ENCODE measurements around the gene SLC7A4.

The SLC7A4 gene

DNA sequence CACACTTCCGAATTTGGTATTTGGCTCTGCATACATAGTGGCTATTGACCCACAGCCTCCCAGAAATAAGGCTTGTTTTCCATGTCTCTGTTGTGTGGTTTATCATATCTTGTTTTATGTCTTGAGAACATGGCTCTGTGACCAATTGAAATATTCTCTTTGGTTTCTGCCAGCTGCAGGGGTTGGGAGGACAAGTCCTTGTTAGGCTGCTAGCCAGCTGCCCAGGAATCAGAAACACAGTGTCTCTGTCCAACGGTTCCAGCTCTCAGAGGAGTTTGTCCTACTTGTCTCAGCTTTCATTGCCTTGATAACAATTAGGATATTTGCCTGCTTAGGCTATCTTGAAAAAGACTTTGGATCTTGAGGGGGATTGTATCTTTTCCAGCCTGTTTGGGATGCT is 6.0 kb upstream of the SLC7A4 start:
- no peak for DNase-seq

DNA sequence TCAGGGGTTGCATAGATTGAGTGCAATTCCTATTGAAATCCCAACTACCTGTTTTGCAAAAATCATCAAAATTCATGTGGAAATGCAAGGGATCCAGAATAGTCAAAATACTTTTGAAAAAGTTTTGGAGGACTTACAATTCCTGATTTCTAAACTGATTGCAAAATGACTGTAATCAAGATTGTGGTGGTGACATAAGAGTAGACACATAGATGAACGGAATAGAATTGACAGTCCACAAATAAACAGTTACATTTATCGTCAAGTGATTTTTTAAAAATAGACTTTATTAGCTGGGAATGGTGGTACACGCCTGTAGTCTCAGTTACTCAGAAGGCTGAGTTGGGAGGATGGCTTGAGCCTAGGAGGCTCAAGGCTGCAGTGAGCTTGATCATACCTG is 2.6 kb upstream of the SLC7A4 start:
- DNase-seq, result no peak

DNA sequence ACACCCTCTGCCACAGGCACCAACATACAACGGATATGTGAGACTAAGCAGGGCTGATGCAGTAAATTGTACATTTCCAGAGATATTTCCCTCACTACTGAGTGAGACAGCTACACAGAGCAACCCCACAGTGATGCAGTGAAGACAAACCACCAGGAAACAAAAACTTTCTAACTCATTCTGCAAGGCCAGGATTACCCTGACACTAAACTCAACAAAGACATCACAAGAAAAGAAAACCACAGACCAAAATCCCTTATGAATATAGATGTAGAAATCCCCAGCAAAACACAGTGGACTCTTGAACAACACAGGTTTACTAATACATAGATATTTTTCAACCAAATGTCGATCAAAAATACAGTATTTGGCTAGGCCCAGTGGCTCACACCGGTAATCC is 1.5 kb upstream of the SLC7A4 start:
- no peak for DNase-seq

DNA sequence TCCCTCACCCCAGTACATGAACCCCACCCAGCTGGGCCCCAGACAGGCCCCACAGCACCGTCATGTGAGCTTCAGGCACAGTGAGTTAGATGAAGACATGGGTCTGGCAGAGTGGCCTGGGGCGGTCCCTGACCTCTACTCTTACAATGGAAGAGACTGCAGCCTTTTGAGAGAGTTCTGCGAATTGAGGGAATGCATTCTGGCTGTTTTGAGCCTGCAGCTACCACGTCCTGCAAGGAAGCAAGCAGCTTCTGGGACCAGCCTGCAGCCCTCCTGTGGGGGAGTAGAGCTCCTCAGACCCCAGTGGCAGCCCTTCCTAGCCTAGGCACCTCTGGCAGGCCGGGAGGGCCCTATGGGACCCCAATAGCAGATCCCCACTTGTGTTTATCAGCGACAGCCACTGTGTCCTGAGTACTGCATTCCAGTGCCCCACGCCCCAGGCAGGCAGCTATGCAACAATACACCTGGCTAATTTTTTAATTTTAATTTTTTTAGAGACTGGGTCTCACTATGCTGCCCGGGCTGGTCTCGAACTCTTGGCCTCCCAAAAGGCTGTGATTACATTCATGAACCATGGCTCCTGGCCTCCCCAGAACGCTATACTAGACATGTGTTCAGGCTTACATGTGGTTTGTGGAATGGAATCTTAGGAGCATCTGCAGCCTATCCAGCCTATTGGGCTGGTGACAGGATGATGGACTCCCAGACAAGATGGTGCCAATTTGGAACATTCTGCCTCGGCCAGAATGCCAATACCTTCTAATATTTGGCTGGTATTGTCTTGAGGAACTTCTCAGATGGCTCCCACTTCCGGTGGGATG is 717 bp upstream of the SLC7A4 start:
- DNase-seq, result no peak

DNA sequence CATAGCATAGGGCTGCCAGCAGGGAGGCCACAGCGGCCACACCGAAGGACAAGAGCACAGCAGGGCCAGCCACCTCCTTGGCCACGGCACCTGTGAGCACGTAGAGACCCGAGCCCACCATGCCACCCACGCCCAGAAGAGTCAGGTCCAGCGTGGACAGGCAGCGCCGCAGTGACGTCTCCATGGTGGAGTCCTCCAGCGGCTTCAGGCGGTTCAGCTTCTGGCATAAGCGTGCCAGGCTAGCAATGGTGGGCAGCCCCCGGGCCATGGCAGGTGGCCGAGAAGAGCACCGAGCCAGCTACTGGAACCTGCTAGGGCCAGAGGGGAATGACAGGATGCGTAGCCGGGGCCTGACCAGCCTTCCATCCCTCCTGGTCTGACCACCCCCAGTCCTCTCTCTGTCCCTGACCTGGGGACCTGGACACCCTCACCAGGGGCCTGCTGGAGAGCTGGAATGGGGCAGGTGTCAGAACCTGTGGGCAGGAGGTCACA is 770 bp downstream of the SLC7A4 start:
- no peak for DNase-seq

DNA sequence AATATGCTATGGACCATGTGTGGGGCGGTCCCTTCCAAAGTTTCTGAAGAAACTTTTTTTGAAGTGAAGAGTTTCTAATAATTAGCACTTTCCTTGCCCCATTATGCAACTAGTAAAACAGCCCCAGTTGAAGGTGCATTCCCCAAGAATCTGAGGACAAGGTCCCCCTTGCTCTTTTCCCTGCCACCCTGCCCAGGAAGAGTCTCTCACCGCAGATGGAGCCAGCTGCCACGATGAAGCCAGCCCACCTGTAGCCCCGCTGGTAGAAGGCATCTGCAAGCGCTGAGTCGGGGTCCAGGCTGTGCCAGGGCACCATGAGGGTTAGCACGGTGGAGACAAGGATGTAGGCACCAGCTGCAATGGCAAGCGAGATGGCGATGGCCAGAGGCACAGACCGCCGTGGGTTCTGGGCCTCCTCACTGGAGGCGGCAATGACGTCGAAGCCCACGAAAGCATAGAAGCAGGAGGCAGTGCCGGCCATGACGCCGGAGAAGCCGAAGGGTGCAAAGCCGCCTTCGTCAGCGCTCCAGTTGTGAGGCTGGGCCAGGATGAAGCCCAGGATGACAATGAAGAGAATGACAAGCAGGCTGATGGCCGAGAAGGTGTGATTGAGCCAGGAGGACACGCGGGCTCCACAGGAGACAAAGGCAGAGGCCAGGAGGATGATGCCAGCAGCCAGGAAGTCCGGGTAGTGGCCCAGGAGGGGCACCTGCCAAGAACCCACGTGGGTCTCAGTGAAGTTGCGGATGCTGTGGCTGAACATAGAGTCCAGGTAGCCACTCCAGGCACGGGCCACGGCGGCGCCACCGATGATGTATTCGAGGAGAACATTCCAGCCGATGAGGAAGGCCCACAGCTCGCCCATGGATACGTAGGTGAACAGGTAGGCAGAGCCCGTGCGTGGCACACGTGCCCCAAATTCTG is 1.5 kb downstream of the SLC7A4 start:
- no peak for DNase-seq

DNA sequence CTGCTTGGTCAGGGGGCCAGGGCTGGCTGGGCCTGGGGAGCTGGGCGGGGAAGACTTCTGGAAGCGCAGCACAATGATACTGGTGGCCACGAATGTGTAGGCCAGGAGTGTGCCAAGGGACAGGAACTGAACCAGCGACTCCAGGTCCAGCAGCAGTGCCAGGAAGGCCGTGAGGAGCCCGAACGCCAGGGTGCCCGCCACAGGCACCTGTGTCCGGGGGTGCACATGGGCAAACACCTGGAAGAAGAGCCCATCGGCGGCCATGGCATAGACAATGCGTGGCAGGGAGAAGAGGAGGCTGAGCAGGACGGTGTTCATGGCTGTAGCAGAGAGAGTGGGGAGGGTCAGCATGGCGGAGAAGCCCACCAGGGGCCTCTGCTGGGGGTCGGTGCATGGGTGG is 2.3 kb downstream of the SLC7A4 start:
- no peak for DNase-seq

DNA sequence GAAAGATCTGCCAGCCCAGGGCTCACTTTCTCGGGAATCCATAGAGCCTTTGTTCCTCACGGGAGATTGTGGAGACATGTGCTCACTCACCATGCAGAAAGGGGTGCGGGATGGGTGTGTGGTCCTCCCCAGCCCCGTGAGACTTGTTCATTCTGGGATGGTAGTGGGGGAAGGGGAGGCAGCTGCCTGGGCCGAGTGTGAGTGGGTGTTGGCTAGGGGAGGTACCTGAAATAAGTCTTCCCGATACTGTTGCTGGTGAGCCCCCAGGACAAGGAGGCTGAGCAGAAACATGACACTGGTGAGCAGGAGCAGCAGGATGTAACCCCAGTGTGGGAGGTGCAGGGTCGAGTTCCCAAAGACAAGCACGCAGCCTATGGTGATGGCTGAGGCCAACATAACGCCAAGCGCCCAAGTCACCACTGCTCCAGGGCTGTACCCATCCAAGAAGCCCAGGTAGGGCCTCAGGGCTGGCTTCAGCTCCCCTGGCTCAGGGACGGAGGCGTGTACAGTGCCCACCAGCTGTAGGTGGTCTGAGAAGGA is 2.8 kb downstream of the SLC7A4 start:
- DNase-seq, result no peak

DNA sequence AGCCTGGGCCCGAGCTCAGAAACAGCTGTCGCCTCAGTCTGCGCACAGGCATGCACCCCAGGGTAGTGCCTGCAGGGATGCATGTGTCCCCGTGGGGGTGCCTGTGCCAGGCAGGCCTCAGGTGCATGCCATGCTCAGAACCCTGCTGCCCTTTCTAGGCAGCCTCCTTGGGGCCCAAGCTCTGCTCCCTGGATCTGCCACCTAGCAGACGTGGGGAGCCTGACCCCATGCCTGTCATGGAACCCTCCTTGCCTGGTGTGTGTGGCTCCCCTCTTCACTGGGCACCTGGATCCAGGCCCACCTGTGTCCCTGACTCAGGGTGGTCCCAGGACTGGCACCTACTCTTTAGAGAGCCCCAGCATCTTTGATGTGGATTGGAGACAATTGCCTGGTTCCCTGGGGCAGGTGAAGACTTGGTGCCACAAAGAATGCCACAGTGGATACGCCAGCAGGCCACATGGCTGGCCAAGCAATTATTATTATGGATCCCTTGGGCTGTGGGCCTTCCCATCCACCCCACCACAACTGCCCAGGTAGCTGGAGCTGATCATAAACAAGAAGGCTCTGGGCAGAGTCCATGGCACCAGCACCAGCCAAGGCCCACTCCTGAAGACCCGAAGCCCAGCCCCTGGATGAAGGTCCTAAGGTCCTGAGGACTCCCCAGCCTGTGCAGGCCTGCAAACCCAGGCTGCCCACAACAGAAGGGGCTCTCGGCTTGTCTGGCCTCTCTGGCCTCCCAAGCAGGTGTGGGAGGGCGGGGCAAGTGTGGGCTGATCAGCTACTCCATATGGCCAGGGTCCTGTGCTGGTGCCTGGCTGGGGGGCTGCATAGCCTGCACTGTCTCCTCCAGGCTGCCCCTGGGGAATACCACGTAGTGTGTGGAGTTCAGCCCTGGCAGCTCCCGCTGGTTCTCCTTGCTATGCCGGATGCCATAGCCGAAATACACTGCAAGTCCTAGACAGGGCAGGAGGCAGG is 3.8 kb downstream of the SLC7A4 start:
- DNase-seq, result no peak

DNA sequence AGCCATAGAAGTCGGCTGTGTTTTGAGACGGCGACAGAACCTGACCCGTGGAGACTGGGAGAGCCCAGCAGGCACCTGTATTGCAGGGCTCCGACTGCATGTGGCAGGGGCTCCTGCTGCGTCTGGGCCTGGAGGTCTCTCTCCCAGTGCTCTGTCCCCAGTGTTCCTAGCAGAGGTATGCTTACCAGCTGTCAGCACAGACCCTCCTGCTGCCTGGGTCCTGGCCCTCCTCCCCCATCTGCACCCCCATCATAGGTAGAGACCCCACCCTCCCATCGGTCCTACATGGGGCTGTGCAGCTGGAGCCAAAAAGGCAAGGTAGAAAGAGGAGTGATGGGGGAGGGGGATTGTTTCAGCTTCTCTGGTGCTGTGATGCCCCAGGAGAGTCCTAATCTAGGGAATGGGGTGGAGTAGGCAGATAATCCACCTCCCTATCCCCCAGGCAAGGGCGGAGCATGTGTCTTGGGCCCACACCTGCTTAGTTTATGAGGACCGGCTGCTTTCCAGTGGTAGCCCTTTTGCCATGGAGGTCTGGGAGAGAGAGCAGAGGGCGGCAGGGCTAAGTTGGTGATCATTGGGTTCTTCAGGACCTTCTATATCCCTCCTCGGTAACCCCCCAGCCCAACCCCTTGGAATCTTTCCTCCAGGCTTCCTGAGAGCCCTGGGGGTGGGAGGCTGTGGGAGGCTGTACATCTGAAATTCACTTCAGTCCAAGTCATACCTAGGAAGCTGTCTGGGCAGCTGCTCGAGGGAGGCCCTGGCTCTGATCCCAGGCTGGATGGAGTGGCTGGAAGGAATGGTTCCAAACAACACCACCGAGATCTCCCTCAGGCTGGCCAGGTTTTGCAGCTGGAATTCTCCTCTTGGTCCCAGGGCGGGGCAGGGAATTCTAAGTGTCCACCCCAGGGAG is 5.3 kb downstream of the SLC7A4 start:
- DNase-seq, result no peak

DNA sequence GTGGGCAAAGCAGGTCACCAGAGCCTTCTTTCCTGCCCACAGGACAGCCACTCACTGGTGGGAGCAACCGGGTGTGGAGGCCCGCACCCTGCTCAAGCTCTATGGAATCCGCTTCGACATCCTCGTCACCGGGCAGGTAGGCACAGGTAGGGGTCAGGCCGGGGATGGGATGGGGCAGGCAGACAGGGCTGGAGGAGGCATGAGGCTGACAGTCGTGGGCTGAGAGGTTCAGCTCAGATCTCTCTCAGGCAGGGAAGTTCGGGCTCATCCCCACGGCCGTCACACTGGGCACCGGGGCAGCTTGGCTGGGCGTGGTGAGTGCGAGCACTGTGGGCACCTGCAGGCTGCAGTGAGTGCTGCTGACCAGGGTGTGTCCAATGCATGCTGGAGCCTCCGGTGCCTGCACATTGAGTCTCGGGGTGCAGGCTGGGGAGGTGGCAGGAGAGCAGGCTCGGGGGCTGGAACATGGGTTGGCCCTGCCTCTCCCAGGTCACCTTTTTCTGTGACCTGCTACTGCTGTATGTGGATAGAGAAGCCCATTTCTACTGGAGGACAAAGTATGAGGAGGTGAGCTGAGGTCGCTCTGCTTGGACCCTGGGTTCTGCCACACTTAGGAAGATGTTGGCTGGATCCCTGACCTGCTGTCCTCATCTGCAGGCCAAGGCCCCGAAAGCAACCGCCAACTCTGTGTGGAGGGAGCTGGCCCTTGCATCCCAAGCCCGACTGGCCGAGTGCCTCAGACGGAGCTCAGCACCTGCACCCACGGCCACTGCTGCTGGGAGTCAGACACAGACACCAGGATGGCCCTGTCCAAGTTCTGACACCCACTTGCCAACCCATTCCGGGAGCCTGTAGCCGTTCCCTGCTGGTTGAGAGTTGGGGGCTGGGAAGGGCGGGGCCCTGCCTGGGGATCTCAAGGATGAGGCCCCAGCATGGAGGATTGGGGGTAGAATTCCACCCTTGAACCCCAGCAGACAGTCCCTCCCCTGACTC is 6.3 kb downstream of the SLC7A4 start:
- DNase-seq, result no peak

DNA sequence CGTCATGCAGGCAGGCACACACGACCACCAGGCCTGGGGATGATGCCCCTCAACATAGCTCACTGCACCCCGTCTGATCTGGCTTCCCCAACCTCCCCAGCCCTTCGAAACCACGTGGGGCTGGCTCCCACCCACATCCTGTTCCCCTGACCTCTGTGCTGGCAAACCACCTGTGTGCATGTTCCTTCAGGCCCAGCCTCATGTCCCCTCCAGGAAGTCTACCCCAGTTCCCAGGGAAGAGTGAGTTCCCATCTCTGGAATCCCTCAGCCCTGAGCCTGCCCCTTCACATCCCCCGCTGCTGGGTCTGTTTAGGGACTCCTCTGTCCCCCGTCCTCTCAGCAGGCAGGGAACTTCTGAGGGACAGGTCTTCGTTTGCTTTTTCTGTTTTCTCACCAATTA is 7.1 kb downstream of the SLC7A4 start:
- DNase-seq, result no peak

DNA sequence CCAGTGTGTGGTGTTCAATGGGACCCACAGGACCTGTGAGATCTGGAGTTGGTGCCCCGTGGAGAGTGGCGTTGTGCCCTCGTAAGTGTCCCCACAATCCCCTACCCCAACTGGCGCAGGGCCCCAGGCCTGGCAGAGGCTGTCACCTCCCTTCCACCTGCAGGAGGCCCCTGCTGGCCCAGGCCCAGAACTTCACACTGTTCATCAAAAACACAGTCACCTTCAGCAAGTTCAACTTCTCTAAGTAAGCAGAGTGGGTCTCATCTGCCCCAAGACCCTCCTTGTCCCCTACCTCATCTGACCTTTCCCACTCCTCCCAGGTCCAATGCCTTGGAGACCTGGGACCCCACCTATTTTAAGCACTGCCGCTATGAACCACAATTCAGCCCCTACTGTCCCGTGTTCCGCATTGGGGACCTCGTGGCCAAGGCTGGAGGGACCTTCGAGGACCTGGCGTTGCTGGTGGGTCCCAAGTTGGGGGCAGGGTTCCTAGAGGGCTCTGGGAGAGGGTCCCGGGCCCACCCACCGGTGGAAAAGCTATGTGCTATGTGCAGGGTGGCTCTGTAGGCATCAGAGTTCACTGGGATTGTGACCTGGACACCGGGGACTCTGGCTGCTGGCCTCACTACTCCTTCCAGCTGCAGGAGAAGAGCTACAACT is 9.3 kb downstream of the SLC7A4 start:
- no peak for DNase-seq

DNA sequence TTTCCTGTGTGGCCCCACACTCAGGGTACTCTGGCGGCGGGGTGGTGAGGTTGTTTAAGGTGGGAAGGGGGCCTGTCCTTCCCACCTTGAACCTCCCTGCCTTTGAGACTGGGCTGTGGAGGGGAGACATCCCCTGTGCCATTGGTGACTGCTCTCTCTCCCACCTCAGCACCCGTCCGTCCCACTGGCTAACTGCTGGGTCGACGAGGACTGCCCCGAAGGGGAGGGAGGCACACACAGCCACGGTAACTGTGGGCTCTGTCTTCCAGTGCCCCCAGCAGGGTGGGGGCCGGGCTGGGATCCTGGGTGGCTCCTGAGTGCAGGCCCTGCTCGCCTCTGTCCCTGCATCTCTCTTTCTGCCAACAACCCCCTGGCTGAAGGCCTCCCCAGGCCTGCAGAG is 9.9 kb downstream of the SLC7A4 start:
- DNase-seq, result no peak

DNA sequence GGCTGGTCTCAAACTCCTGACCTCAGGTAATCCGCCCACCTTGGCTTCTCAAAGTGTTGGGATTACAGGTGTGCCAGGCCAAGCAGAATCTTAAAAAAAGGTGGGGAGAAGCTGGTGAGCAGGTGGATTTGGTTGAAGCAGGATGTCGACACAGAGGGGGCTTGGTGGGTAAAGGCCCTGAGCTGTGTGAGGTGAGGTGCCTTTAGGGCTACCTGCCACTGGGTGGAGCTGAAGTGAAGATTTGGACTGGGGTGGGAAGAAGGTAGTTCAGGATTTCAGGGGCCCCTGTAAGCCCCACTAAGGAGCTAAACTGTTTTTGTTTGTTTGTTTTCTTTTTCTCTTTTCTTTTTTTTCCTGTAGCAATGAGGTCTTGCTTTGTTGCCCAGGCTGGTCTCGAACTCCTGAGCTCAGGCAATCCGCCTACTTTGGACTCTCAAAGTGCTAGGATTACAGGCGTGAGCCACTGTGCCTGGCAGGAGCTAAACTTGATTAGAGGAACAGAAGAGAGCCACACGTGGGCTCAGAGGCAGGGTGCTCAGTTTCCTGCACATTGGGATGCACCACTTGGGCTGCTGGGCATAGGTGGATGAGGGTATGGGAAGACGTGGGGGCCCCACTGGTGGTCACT is 11.4 kb downstream of the SLC7A4 start:
- DNase-seq, result no peak

DNA sequence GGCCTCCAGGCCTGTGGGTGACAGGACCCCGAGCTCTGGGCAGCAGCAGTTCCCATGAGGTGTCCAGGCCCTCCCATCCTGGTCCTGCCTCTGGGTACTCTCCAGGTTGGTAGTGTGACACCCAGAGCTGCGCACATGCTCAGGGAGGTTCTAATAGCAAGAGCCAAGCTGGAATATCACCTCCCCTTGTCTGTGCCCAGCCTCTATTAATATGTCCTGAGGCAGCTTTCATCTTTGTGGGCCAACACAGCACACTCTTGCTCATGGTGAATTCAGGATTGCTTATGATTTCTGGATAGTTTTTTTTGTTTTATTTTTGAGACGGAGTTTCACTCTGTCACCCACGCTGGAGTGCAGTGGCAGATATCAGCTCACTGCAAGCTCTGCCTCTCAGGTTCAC is 14.0 kb downstream of the SLC7A4 start:
- no peak for DNase-seq

DNA sequence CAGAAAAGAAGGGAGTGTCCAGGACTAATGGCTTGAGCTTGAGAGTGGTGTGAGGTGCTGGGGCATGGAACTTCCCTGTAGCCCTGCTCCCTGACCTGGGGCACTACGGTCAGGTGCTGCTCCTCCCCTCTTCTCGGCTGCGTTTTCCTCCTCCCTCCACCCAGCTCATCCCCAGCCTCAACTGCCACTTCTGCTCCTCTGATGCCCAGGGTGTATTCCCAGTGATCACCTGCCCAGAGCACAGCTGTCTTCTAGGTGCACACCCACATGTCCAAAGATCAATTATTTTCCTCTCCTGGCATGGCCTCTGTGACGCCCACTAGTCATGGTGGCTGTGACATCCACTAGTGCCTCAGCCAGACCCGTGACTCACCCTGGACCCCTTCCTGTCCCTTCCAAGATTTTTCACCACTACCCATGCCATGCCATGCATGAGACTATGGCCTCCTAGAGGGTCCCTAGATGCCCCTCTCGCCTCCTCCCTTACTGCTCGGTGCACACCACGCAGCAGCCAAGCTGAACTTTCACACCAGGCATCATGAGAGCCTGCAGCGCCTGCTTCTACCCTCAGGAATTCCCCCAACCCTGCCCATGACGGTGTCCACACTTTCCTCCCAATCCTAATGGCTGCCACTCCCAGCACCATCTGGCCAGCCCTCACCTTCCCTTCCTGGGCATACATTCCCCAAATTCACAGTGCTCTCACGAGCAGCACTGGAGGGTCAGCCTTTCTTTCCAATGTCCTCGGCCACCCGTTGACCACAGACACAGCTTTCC is 15.5 kb downstream of the SLC7A4 start:
- no peak for DNase-seq

DNA sequence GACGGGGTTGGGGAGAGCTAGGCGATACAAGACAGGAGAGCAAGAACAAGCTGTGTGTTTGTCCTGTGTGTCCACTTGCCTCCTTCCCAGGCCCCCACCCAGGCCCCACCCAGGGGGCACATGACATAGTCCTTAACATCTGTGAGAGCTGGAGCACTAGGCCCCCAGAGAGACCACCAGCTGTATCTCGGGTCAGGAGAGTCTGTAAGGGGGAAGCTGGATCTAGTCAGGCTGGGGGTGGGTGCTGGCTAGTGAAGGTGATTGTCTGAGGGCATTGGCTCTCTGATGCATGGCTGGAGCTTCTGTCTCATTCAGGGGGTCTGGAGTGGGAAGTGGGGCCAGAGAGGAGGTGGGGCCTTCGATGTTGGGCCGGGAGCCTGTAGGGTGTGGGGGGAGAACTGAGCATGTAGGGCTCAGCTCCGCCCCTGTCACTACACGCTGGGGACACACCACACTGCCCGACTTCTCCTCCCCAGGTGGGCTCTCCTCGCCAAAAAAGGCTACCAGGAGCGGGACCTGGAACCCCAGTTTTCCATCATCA is 16.8 kb downstream of the SLC7A4 start:
- no peak for DNase-seq

Data from GOT3 (cell line).